Activated effector memory CD4-positive, alpha-beta T cell treated with Interleukin-2 at 50 U/mL for 16 hours (primary cell): ENCODE measurements around the gene CRYGD.

ENCODE experiments used
- DNase-seq: peaks from one replicate; pipeline ENCODE4 v3.0.0-alpha.2; 2020

CRYGD gene

DNA sequence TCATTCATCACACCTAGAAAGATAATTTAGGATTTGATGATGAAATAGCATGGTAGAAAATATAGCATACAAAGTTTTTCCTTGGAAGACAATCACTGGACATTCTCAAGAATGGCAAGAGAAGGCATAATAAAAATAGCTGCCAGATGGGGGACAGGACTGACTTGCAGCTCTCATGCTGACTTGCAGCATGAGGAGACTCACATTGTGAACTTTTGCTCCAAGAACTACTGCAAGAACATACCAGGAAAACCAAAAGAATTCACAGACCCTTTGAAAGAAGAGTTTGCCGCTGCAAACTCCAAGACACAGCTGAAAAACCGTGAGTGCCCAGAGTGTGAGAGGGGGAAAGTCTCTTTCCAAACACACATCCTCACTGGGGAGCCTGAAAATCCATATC, 47.0 kb downstream of the CRYGD start:
- no peak for DNase-seq

- DNase-seq: no peak
These were observed 49.5 kb downstream of the CRYGD start for GRCh38 chr2:208074610-208075356.

- peak; percentile 11 for DNase-seq
These were observed 52.0 kb downstream of the CRYGD start for GRCh38 chr2:208072250-208072892.
